ENCODE measurements around the gene TXK. TPM values are rescaled to one million over a fixed set of nuclear protein-coding genes. Genes with fewer than 3 reads are reported as not detected.

Gene TXK
- total RNA-seq, 1 experiment from 2014 or later = 1.9 TPM

GRCh38 chr4:48127231-48127630 is 6.8 kb downstream of the TXK start:
- H3K27me3 ChIP-seq (replicated peaks) = no peaks in the 10 kb centered on the region
- H3K27ac ChIP-seq = peak overlapping the region; percentile 65
- H3K9me3 ChIP-seq (replicated peaks) = no peaks in the 10 kb centered on the region
- no peak overlapping the region for H3K4me3 ChIP-seq
- peaks cover 21% of the 10 kb centered on the region for H3K4me1 ChIP-seq (replicated peaks)
- DNase-seq (ENCODE audit: low read depth in 1 of 2, low spot score in 2 of 2) = no peak
- H3K36me3 ChIP-seq = no peaks in the 10 kb centered on the region

GRCh38 chr4:48126621-48127020 is 7.4 kb downstream of the TXK start:
- H3K9me3 ChIP-seq (replicated peaks) = no peaks in the 10 kb centered on the region
- DNase-seq (ENCODE audit: low read depth in 1 of 2, low spot score in 2 of 2) = no peak
- H3K27me3 ChIP-seq (replicated peaks) = no peaks in the 10 kb centered on the region
- no peaks in the 10 kb centered on the region for H3K36me3 ChIP-seq
- H3K4me3 ChIP-seq = no peak overlapping the region
- H3K27ac ChIP-seq = no peak overlapping the region
- peaks cover 21% of the 10 kb centered on the region for H3K4me1 ChIP-seq (replicated peaks)

DNA sequence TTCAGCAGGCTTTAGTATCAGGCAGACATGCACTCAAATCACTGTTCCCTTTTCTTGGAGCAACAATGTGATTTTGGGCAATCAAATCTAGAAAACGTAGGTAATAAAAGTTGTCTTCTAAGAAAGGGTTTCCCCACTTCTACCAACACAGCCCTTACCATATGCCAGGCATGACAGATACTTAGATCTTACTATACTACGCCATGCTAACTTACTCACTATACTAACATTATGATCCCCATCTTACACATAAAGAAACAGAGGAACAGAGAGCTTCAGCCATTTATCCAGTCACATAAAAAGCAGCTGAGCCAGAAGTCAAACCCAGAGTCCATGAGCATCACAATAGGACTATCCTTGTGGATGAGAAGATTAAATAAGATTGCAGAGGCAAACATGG is 9.2 kb downstream of the TXK start:
- Histone ChIP-seq H3K4me3 (no peak overlapping the region), H3K27ac (no peak overlapping the region), H3K36me3 (no peaks in the 10 kb centered on the region), H3K27me3 (replicated peaks) (no peaks in the 10 kb centered on the region), H3K4me1 (replicated peaks) (peaks cover 21% of the 10 kb centered on the region), H3K9me3 (replicated peaks) (no peaks in the 10 kb centered on the region)
- no peak for DNase-seq (ENCODE audit: low read depth in 1 of 2, low spot score in 2 of 2)

DNA sequence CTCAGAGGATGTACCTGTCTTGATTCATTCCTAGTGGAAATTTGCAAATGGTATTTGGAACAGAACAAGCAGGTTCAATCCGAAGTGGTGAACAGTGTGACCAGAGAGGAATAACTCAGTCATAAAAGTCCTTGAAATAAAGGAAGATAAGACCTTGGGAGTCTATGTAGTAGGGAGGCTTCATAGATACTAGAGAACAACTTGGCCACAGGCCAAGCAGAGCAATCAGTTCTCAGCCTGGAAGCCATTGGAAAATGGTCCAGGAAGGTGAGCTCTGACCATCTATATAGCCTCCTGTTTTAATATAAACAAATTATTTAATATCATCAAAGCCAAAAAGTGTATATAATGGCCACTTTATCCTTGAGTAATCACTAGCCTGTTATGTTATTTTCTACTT is 11.3 kb downstream of the TXK start:
- H3K27me3 ChIP-seq (replicated peaks) = no peaks in the 10 kb centered on the region
- no peak overlapping the region for H3K27ac ChIP-seq
- no peak for DNase-seq (ENCODE audit: low read depth in 1 of 2, low spot score in 2 of 2)
- no peaks in the 10 kb centered on the region for H3K9me3 ChIP-seq (replicated peaks)
- H3K36me3 ChIP-seq = no peaks in the 10 kb centered on the region
- no peak overlapping the region for H3K4me3 ChIP-seq
- peaks cover 10% of the 10 kb centered on the region for H3K4me1 ChIP-seq (replicated peaks)

DNA sequence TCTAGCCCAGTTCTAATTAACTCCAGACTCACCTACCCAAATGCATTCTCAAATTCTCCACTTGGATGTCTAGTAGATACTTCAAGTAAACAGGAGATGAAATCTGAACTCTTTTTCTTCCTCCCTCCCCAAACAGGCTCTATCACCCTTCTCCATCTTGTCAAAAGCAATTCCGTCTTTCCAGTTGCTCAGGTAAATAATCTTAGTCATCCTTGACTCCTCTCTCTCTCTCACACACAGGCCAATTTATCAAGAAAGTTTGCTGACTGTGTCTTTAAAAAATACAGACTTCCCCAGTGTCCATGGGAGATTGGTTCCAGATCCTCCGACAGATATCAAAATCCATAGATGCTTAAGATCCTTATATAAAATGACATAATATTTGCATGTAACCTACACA is 12.9 kb downstream of the TXK start:
- Histone ChIP-seq H3K9me3 (replicated peaks) (no peaks in the 10 kb centered on the region), H3K27me3 (replicated peaks) (no peaks in the 10 kb centered on the region), H3K4me3 (no peak overlapping the region), H3K27ac (no peak overlapping the region), H3K4me1 (replicated peaks) (no peaks in the 10 kb centered on the region), H3K36me3 (no peaks in the 10 kb centered on the region)
- DNase-seq (ENCODE audit: low read depth in 1 of 2, low spot score in 2 of 2) = no peak

- DNase-seq (ENCODE audit: low read depth in 1 of 2, low spot score in 2 of 2) = no peak
- Histone ChIP-seq H3K4me1 (replicated peaks) (no peaks in the 10 kb centered on the region), H3K27me3 (replicated peaks) (no peaks in the 10 kb centered on the region), H3K9me3 (replicated peaks) (no peaks in the 10 kb centered on the region), H3K4me3 (no peak overlapping the region), H3K27ac (no peak overlapping the region), H3K36me3 (no peaks in the 10 kb centered on the region)
Observed at GRCh38 chr4:48120132-48120531, 13.9 kb downstream of the TXK start.

DNA sequence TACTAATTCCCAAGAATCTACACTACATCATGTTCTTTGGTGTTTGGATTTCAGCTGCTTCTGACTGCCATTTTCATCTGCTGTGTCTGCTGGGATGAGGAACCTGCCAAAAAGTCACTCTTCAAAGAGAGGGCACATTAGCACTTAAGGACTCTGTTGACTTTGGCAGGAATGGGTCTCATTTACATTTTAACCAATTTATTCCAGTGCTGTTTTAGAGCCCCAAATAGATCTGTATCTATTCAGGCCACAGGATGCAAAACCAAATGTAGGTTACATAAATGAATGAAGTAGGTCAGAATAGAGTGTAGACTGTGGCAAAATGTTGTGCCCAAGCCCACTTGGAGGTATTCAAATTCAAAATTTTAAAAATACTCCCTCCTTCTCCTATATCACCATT is 14.4 kb downstream of the TXK start:
- H3K4me1 ChIP-seq (replicated peaks) = no peaks in the 10 kb centered on the region
- no peak for DNase-seq (ENCODE audit: low read depth in 1 of 2, low spot score in 2 of 2)
- H3K27me3 ChIP-seq (replicated peaks) = no peaks in the 10 kb centered on the region
- no peaks in the 10 kb centered on the region for H3K9me3 ChIP-seq (replicated peaks)
- H3K4me3 ChIP-seq = no peak overlapping the region
- H3K36me3 ChIP-seq = no peaks in the 10 kb centered on the region
- H3K27ac ChIP-seq = no peak overlapping the region

GRCh38 chr4:48118081-48118480 is 16.0 kb downstream of the TXK start:
- Histone ChIP-seq H3K27ac (no peak overlapping the region), H3K9me3 (replicated peaks) (no peaks in the 10 kb centered on the region), H3K36me3 (no peaks in the 10 kb centered on the region), H3K4me3 (no peak overlapping the region), H3K27me3 (replicated peaks) (no peaks in the 10 kb centered on the region), H3K4me1 (replicated peaks) (0 out of 2 replicates have a peak, but pooled peaks cover under 1% of the 10 kb centered on the region)
- no peak for DNase-seq (ENCODE audit: low read depth in 1 of 2, low spot score in 2 of 2)

- H3K27me3 ChIP-seq (replicated peaks) = no peaks in the 10 kb centered on the region
- no peak for DNase-seq (ENCODE audit: low read depth in 1 of 2, low spot score in 2 of 2)
- no peaks in the 10 kb centered on the region for H3K9me3 ChIP-seq (replicated peaks)
- H3K4me1 ChIP-seq (replicated peaks) = peaks cover 5% of the 10 kb centered on the region
- no peak overlapping the region for H3K4me3 ChIP-seq
- no peaks in the 10 kb centered on the region for H3K36me3 ChIP-seq
- no peak overlapping the region for H3K27ac ChIP-seq
Observed at GRCh38 chr4:48116582-48116981, 17.5 kb downstream of the TXK start.

GRCh38 chr4:48114412-48114811 is 19.6 kb downstream of the TXK start:
- Histone ChIP-seq H3K4me1 (replicated peaks) (peaks cover 24% of the 10 kb centered on the region), H3K27ac (no peak overlapping the region), H3K9me3 (replicated peaks) (no peaks in the 10 kb centered on the region), H3K36me3 (no peaks in the 10 kb centered on the region), H3K27me3 (replicated peaks) (no peaks in the 10 kb centered on the region), H3K4me3 (no peak overlapping the region)
- no peak for DNase-seq (ENCODE audit: low read depth in 1 of 2, low spot score in 2 of 2)

DNA sequence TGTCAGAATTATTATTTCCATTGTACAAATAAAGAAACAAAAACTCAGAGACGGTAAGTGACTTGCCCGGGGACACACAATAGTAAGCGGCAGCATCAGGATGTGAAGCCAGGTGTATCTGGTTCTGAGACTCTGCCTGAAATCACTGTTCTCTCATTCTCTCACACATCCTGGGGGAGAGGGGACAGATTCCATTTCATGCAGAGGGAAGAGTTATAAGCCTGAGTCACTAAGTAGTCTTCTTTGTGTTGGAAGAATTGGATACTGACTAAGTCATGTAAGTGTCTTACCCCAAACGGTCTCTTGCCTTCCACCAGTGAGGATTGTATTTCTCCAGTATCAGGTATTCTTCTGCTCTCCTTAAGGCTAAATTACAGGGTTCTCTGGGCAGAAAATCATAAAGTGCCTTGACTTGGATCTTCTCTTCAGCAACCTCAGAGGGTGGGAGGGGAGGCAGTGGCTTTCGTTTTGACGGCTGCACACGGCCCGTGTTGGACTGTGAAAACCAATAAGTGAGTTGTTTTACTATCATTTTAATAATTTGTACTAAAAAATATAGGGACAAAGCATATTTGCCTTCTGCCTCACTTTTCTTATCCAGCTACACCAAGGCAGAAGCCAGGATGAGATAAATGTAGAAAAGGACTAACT is 21.9 kb downstream of the TXK start:
- peak; percentile 40 to 62 for DNase-seq (ENCODE audit: low read depth in 1 of 2, low spot score in 2 of 2)
- Histone ChIP-seq H3K27me3 (replicated peaks) (no peaks in the 10 kb centered on the region), H3K4me1 (replicated peaks) (peaks cover 26% of the 10 kb centered on the region), H3K27ac (peak overlapping the region; percentile 84), H3K36me3 (no peaks in the 10 kb centered on the region), H3K9me3 (replicated peaks) (no peaks in the 10 kb centered on the region), H3K4me3 (peak overlapping the region; percentile 34)

- H3K27me3 ChIP-seq (replicated peaks) = no peaks in the 10 kb centered on the region
- no peak overlapping the region for H3K4me3 ChIP-seq
- H3K36me3 ChIP-seq = no peaks in the 10 kb centered on the region
- no peaks in the 10 kb centered on the region for H3K9me3 ChIP-seq (replicated peaks)
- peak in 1 of 2 experiments; percentile 44 for DNase-seq (ENCODE audit: low read depth in 1 of 2, low spot score in 2 of 2)
- peaks cover 26% of the 10 kb centered on the region for H3K4me1 ChIP-seq (replicated peaks)
- H3K27ac ChIP-seq = peak overlapping the region; percentile 73
Observed at GRCh38 chr4:48110452-48110978, 23.5 kb downstream of the TXK start.

- no peak overlapping the region for H3K4me3 ChIP-seq
- H3K27me3 ChIP-seq (replicated peaks) = no peaks in the 10 kb centered on the region
- peak in 1 of 2 experiments; percentile 35 for DNase-seq (ENCODE audit: low read depth in 1 of 2, low spot score in 2 of 2)
- H3K4me1 ChIP-seq (replicated peaks) = peaks cover 26% of the 10 kb centered on the region
- H3K36me3 ChIP-seq = no peaks in the 10 kb centered on the region
- no peaks in the 10 kb centered on the region for H3K9me3 ChIP-seq (replicated peaks)
- peak overlapping the region; percentile 73 for H3K27ac ChIP-seq
Observed at GRCh38 chr4:48109413-48110263, 24.4 kb downstream of the TXK start.
